Globus pallidus (tissue), 1 donor: Measurements from ENCODE around the gene SLC46A2.

Experiments used
- DNase-seq: peaks from one replicate; pipeline ENCODE4 v3.0.0-alpha.2; 2015; ENCODE audit warnings: low spot score

Gene SLC46A2, protein sequence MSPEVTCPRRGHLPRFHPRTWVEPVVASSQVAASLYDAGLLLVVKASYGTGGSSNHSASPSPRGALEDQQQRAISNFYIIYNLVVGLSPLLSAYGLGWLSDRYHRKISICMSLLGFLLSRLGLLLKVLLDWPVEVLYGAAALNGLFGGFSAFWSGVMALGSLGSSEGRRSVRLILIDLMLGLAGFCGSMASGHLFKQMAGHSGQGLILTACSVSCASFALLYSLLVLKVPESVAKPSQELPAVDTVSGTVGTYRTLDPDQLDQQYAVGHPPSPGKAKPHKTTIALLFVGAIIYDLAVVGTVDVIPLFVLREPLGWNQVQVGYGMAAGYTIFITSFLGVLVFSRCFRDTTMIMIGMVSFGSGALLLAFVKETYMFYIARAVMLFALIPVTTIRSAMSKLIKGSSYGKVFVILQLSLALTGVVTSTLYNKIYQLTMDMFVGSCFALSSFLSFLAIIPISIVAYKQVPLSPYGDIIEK

GRCh38 chr9:112890106-112891081, at the start of gene SLC46A2:
SLC46A2 (minus strand) TSS chr9:112890876; CDS start chr9:112890681, 195 bp downstream.
- DNase-seq: no peak

- no peak for DNase-seq
These were observed 48.7 kb upstream of the SLC46A2 start for GRCh38 chr9:112939418-112939817.

DNA sequence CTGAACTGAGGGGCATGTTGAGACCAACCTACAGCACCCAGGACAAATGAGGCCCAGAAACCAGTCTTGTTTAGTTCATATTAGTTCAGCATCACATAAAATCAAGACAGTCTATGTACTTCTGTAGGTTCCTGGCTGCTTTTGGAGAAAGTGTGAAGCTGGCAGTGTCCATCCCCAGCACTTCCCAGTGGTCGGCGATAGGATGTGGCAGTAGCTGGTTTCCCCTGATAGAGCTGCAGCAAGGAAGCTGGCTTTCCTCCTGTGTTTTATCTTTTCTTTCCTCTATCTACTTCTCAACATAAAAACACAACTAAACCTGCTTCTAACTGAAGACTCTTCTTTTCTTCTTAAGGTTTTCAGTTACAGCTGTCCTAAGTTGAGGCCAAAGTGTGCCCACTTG, 43.0 kb upstream of the SLC46A2 start:
- no peak for DNase-seq

- DNase-seq: peak; percentile 51
These were observed 34.5 kb upstream of the SLC46A2 start for GRCh38 chr9:112925058-112925641.

DNA sequence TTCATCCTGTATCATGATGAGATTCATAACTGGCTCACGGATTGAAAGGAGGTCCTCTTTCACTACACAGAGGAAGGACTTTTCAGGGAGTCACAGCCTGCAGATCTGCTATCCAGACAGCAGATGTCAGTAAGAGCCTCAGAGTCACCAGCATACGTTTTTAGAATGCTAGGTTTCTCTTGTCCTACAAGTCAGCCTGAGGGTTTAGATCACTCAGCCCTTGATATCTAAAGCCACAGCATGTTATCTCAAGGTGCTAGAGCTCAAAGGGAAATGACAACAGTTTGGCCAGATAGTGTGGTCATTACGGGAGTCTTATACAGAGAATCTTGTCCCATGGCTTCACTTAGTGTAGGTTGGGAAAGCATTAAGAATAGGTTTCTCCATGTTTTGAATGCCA, 30.9 kb upstream of the SLC46A2 start:
- peak; percentile 50 for DNase-seq

- no peak for DNase-seq
These were observed 27.3 kb upstream of the SLC46A2 start for GRCh38 chr9:112917987-112918362.

DNA sequence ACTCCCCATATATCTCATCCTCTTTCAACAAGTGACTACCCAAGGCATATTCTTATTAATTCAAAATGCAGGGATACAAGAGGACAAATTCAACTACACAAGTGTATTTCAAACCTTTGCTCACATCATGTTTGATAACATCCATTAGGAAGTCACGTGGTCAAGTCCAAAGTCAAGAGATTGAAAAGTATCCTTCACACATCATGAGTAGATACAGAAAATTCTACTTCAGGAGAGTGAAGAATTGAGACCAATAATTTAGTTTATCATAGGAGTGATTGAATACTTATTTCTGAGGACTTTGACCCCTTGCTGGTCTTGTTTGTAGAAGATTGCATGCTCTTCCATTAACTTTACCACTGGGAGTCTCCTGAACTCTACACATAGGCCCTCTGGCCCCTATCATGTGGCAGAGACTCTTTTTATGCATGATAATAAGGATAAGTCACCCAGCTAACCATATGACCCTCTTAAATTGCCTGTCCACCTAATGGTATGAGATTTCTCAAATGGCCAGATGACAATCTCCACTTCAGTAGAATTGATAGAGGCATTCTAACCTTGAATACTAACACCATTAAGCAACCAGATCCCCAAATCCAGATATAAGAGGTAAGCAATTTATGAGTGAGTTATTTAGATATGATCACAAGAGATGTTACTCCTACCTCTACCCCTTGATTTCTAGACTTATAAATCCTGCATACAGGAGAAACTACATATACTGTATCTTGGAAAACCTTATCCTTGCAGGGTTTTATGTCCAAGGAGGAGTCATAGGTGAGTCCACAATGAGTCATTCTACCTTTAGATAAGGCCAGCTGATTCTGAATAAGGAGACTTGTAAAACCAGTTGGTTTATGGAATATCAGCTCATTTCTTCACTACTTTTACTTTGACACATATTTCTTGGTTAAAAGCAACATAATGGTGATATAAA, 26.6 kb upstream of the SLC46A2 start:
- no peak for DNase-seq

DNA sequence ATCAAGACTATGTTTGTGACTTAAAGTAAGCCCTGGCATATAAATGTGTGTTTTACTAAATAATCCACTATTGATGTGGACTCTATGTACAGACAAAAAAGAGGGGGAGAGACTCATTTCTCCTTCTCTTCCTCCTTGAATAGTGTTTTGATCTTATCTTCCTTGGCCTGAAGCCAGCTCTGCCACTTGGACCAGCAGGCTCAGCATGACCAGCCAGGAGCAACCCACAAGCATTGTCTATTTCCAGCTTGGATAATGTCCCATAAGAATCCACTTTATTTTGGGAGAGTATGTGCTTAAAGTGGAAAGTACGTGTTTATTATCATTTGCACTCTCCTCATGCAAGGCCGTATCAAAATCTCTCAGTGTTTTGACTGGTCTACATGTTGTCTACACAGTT, 23.8 kb upstream of the SLC46A2 start:
- DNase-seq: no peak

GRCh38 chr9:112913326-112913725, 22.6 kb upstream of the SLC46A2 start:
- DNase-seq: no peak

DNA sequence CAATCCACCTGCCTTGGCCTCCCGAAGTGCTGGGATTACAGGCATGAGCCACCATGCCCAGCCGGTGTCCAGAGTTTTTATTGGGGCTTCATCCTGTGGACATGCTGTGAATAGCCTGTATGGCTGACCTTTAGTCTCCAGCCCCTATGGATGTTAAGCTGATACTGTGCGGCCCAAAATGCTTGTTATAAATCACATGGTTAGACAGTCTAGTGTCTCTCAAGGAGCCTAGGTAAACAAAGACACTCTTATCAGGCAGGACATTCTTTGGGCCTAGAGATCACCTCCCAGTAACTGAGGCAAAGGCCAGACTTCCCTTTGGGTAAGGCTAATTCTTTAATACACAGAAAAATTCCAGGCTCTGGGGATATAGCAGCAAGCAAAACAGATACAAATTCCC, 22.0 kb upstream of the SLC46A2 start:
- no peak for DNase-seq

- no peak for DNase-seq
These were observed 21.1 kb upstream of the SLC46A2 start for GRCh38 chr9:112911736-112912135.

DNA sequence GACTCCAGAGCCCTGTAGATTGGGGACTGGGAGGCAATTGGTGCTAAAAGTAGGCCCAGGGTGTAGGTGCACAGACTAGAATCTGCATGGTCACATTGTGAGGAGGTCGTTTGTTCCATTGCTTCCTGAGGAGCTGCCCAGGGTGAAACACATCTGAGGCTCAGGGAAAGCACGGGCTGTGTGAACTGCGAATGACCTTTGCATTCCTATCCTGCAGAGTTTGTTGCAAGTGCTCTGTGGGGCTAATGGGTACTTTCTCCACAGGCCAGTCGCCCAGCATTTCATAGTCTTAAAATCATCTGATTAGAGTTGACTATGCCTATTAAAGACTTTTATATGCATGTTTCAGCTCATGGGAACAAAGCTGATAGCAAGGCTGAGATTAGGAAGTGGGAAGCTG, 14.4 kb upstream of the SLC46A2 start:
- no peak for DNase-seq

- DNase-seq: no peak
These were observed 10.2 kb upstream of the SLC46A2 start for GRCh38 chr9:112900901-112901300.

GRCh38 chr9:112900488-112900887, 9.8 kb upstream of the SLC46A2 start:
- DNase-seq: no peak

- DNase-seq: no peak
These were observed 8.2 kb upstream of the SLC46A2 start for GRCh38 chr9:112898872-112899311.

DNA sequence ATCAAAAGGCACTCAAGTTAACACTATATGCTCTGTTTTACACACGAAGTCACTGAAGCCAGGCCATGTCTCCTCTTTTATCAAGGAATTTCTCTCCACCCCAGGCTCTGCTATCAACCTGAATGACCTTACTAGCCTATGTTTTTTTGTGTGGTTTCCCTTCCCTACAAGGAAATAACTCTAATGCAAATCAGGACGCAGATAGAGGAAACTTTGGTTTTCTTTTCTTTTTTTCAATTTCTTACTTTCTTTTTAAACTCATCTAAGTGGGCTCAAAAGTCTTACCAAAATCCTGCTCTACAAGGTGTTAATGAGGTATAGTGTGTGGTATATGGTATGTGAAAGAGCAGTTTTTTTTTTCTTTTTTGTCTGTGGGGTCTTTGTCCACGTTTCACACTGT, 5.5 kb upstream of the SLC46A2 start:
- no peak for DNase-seq

GRCh38 chr9:112894699-112895098, 4.0 kb upstream of the SLC46A2 start:
- no peak for DNase-seq

- DNase-seq: no peak
These were observed 3.4 kb upstream of the SLC46A2 start for GRCh38 chr9:112894041-112894440.

DNA sequence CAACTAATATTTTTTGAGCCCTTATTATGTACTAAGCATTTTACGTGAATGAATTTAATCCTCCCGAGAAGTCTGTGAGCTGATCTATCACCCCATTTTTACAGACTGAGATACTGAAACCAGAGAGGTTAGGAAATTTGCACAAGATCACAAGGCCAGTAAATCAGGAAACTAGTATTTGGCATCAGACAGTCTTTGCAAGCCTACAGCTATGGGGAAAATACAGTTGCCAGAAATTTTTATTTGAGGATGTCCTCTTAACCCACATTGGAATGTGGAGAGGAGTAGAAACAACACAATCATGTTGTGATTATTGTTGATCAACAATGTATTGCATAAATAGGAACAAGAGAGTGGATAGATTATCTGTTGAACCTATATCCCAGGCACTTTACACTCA, 2.3 kb upstream of the SLC46A2 start:
- DNase-seq: no peak

- DNase-seq: no peak
These were observed 845 bp upstream of the SLC46A2 start for GRCh38 chr9:112891521-112891920.

DNA sequence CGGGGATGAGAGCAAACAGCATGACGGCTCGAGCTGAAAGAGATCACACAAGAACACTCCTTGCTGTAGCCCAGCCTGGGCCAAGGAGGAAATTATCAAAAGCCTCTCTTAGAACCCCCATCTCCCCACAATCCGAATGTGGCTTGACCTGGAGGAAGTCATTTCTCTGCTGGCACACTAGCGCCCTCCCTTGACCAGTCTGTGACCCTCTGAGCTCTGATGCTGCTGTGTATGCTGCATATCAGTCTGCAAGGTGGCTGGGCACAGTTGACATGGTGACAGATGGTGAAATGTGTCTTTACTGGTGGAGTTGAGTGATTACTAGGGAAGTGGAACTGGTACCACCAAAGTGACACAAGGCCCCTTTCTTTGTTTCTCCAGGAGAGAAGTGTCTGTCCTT, 3.3 kb downstream of the SLC46A2 start:
- DNase-seq: peak; percentile 36
